Measurements from ENCODE around the gene FOXP1.

FOXP1 gene

GRCh38 chr3:71409352-71409751 is 174.2 kb downstream of the FOXP1 start:
- no peak overlapping the region for H3K27ac ChIP-seq (ENCODE audit: low read depth, low read length)
- H3K9me2 ChIP-seq (replicated peaks; ENCODE audit: insufficient read depth, low read length): no peaks in the 10 kb centered on the region
- H3F3A ChIP-seq (ENCODE audit: insufficient read depth): no peaks in the 10 kb centered on the region
- no peak overlapping the region for H3K4me2 ChIP-seq (ENCODE audit: low read depth, low read length, poor library complexity, severe bottlenecking)
- H4K20me1 ChIP-seq (ENCODE audit: low read depth, low read length): no peaks in the 10 kb centered on the region
- no peaks in the 10 kb centered on the region for H3K27me3 ChIP-seq (ENCODE audit: low read length)
- H3K36me3 ChIP-seq (ENCODE audit: low read length): no peaks in the 10 kb centered on the region
- no peak overlapping the region for H3K4me3 ChIP-seq (ENCODE audit: insufficient read depth, low read length, poor library complexity, severe bottlenecking)
- H3K9me3 ChIP-seq (ENCODE audit: insufficient read depth, low read length): no peaks in the 10 kb centered on the region
- no peak overlapping the region for H3K9ac ChIP-seq (ENCODE audit: low read length)
- H2AFZ ChIP-seq (ENCODE audit: low read depth, low read length, severe bottlenecking): no peak overlapping the region
- TF ChIP-seq CTCF (IDR thresholded peaks at IDR 0.05; ENCODE audit: insufficient read depth, low read length, poor library complexity, severe bottlenecking) (no peak), EZH2phosphoT487 (conservative IDR thresholded peaks at IDR 0.05; ENCODE audit: low read length) (no peak)
- H3K79me2 ChIP-seq (ENCODE audit: insufficient read depth, low read length): no peaks in the 10 kb centered on the region

- Histone ChIP-seq H4K20me1 (ENCODE audit: low read depth, low read length) (no peaks in the 10 kb centered on the region), H3K27ac (ENCODE audit: low read depth, low read length) (no peak overlapping the region), H3F3A (ENCODE audit: insufficient read depth) (no peaks in the 10 kb centered on the region), H3K9me3 (ENCODE audit: insufficient read depth, low read length) (no peaks in the 10 kb centered on the region), H3K9me2 (replicated peaks; ENCODE audit: insufficient read depth, low read length) (no peaks in the 10 kb centered on the region), H3K4me2 (ENCODE audit: low read depth, low read length, poor library complexity, severe bottlenecking) (no peak overlapping the region), H3K36me3 (ENCODE audit: low read length) (no peaks in the 10 kb centered on the region), H3K27me3 (ENCODE audit: low read length) (no peaks in the 10 kb centered on the region), H2AFZ (ENCODE audit: low read depth, low read length, severe bottlenecking) (no peak overlapping the region), H3K4me3 (ENCODE audit: insufficient read depth, low read length, poor library complexity, severe bottlenecking) (no peak overlapping the region), H3K9ac (ENCODE audit: low read length) (no peak overlapping the region), H3K79me2 (ENCODE audit: insufficient read depth, low read length) (no peaks in the 10 kb centered on the region)
- TF ChIP-seq EZH2phosphoT487 (conservative IDR thresholded peaks at IDR 0.05; ENCODE audit: low read length) (no peak), CTCF (IDR thresholded peaks at IDR 0.05; ENCODE audit: insufficient read depth, low read length, poor library complexity, severe bottlenecking) (no peak)
These were observed 174.6 kb downstream of the FOXP1 start for GRCh38 chr3:71408903-71409302.

DNA sequence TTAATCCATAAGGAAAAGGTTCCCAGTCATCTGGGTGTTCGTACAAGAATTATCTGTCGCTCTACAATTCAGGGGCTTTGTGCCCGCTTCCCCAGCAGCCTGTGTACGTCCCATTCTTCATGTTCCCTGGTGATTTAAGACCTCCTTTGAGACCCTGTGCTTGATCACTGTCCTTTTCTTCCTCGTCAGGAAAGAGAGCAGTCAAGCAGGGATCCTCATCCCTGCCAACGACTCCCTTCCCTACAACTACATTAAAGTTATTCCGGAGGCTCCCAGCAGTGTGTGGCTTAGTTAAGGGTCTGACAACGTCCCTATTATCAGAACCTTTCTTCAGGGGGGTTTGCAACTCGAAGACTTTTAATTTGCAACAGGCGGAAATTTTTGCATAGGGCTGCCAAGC is 175.7 kb downstream of the FOXP1 start:
- Histone ChIP-seq H4K20me1 (ENCODE audit: low read depth, low read length) (no peaks in the 10 kb centered on the region), H3K36me3 (ENCODE audit: low read length) (no peaks in the 10 kb centered on the region), H3K9me3 (ENCODE audit: insufficient read depth, low read length) (no peaks in the 10 kb centered on the region), H3K4me3 (ENCODE audit: insufficient read depth, low read length, poor library complexity, severe bottlenecking) (no peak overlapping the region), H3K9ac (ENCODE audit: low read length) (no peak overlapping the region), H3K27ac (ENCODE audit: low read depth, low read length) (no peak overlapping the region), H3K9me2 (replicated peaks; ENCODE audit: insufficient read depth, low read length) (no peaks in the 10 kb centered on the region), H3K79me2 (ENCODE audit: insufficient read depth, low read length) (no peaks in the 10 kb centered on the region), H3F3A (ENCODE audit: insufficient read depth) (no peaks in the 10 kb centered on the region), H3K4me2 (ENCODE audit: low read depth, low read length, poor library complexity, severe bottlenecking) (no peak overlapping the region), H2AFZ (ENCODE audit: low read depth, low read length, severe bottlenecking) (no peak overlapping the region), H3K27me3 (ENCODE audit: low read length) (no peaks in the 10 kb centered on the region)
- no peak for TF ChIP-seq EZH2phosphoT487 (conservative IDR thresholded peaks at IDR 0.05; ENCODE audit: low read length)
- TF ChIP-seq CTCF (IDR thresholded peaks at IDR 0.05; ENCODE audit: insufficient read depth, low read length, poor library complexity, severe bottlenecking): no peak

All from SU-DHL-6 (cell line).